ENCODE data around the gene DNAI7. TPM values are rescaled to one million over a fixed set of nuclear protein-coding genes. Genes with fewer than 3 reads are reported as not detected.

DNAI7 gene
- total RNA-seq, 1 experiment from 2014 or later: 0.52 TPM

GRCh38 chr12:25124493-25124892 lies 70.5 kb downstream of the DNAI7 start:
- ChIA-PET RAD21 (ENCODE audit: low non-redundant PET in 1 of 2, low total read pairs in 2 of 2, uncharacterized antibody in 2 of 2, unreplicated experiment in 2 of 2) (no interaction called here), POLR2A (no interaction called here), CTCF (interaction anchor here (1.0 kb wide), 1 partner anchor 133 kb away, joined by 4 read pairs; no protein-coding TSS in a partner anchor)
- Histone ChIP-seq H3K27me3 (ENCODE audit: insufficient read depth, low read length) (no peaks in the 10 kb centered on the region), H3K4me3 (replicated peaks in 1 of 2; ENCODE audit: low read depth in 1 of 2, low read length in 2 of 2) (no peak overlapping the region), H3K9ac (ENCODE audit: low read length) (no peak overlapping the region), H3K27ac (ENCODE audit: low read depth, low read length) (no peak overlapping the region), H4K20me1 (ENCODE audit: insufficient read depth) (no peaks in the 10 kb centered on the region), H3K79me2 (ENCODE audit: insufficient read depth, low read length) (no peaks in the 10 kb centered on the region), H3K9me3 (ENCODE audit: control insufficient read depth in 1 of 2, insufficient read depth in 1 of 2, low read depth in 1 of 2, low read length in 2 of 2) (no peaks in the 10 kb centered on the region), H3K4me2 (ENCODE audit: low read length) (no peak overlapping the region), H3K4me1 (ENCODE audit: control insufficient read depth in 1 of 2, insufficient read depth in 2 of 2, low read length in 2 of 2) (no peaks in the 10 kb centered on the region), H3K9me2 (ENCODE audit: insufficient read depth) (no peaks in the 10 kb centered on the region), H2AFZ (ENCODE audit: low read depth, low read length, poor library complexity, severe bottlenecking) (no peak overlapping the region), H3K36me3 (ENCODE audit: control insufficient read depth in 1 of 2, insufficient read depth in 2 of 2, low read length in 2 of 2) (no peaks in the 10 kb centered on the region)
- BruUV-seq (replicated peaks): no TSS peak
- intact Hi-C loops (cut with micrococcal nuclease): loop anchor here (10.0 kb wide), 1 partner anchor 1920 kb away; no protein-coding TSS in a partner anchor
- no peak for ATAC-seq
- DNase-seq (ENCODE audit: low read depth, low spot score): no peak
- TF ChIP-seq EZH2 (IDR thresholded peaks at IDR 0.05): no peak
- no peak for TF ChIP-seq RAD21 (IDR thresholded peaks at IDR 0.05; ENCODE audit: low read depth)
- TF ChIP-seq REST (IDR thresholded peaks at IDR 0.05; ENCODE audit: low read depth): no peak

GRCh38 chr12:25123126-25123525 lies 71.8 kb downstream of the DNAI7 start:
- H3K36me3 ChIP-seq (ENCODE audit: control insufficient read depth in 1 of 2, insufficient read depth in 2 of 2, low read length in 2 of 2): no peaks in the 10 kb centered on the region
- H3K79me2 ChIP-seq (ENCODE audit: insufficient read depth, low read length): no peaks in the 10 kb centered on the region
- H3K4me2 ChIP-seq (ENCODE audit: low read length): no peak overlapping the region
- no peaks in the 10 kb centered on the region for H4K20me1 ChIP-seq (ENCODE audit: insufficient read depth)
- no peaks in the 10 kb centered on the region for H3K9me3 ChIP-seq (ENCODE audit: control insufficient read depth in 1 of 2, insufficient read depth in 1 of 2, low read depth in 1 of 2, low read length in 2 of 2)
- DNase-seq (ENCODE audit: low read depth, low spot score) (no peak), ATAC-seq (no peak)
- intact Hi-C loops (cut with micrococcal nuclease): loop anchor here (10.0 kb wide), 1 partner anchor 1918 kb away; no protein-coding TSS in a partner anchor
- POLR2A ChIA-PET: no interaction called here
- no peak overlapping the region for H3K4me3 ChIP-seq (replicated peaks in 1 of 2; ENCODE audit: low read depth in 1 of 2, low read length in 2 of 2)
- no peaks in the 10 kb centered on the region for H3K27me3 ChIP-seq (ENCODE audit: insufficient read depth, low read length)
- CTCF ChIA-PET: no interaction called here
- no peak overlapping the region for H3K27ac ChIP-seq (ENCODE audit: low read depth, low read length)
- H3K9ac ChIP-seq (ENCODE audit: low read length): no peak overlapping the region
- H2AFZ ChIP-seq (ENCODE audit: low read depth, low read length, poor library complexity, severe bottlenecking): no peak overlapping the region
- RAD21 ChIA-PET (ENCODE audit: low non-redundant PET in 1 of 2, low total read pairs in 2 of 2, uncharacterized antibody in 2 of 2, unreplicated experiment in 2 of 2): no interaction called here
- no peaks in the 10 kb centered on the region for H3K4me1 ChIP-seq (ENCODE audit: control insufficient read depth in 1 of 2, insufficient read depth in 2 of 2, low read length in 2 of 2)
- no peaks in the 10 kb centered on the region for H3K9me2 ChIP-seq (ENCODE audit: insufficient read depth)
- BruUV-seq (replicated peaks): no TSS peak
- TF ChIP-seq EZH2 (IDR thresholded peaks at IDR 0.05) (no peak), POLR2A (IDR thresholded peaks at IDR 0.05; ENCODE audit: borderline replicate concordance, extremely low read depth, insufficient read depth, insufficient read length) (no peak), RAD21 (IDR thresholded peaks at IDR 0.05; ENCODE audit: low read depth) (no peak), CBX3 (IDR thresholded peaks at IDR 0.05; ENCODE audit: low read depth) (no peak), EZH2phosphoT487 (IDR thresholded peaks at IDR 0.05; ENCODE audit: borderline replicate concordance) (no peak), ZBTB33 (IDR thresholded peaks at IDR 0.05; ENCODE audit: extremely low read depth, insufficient replicate concordance, low read length) (no peak), JUND (IDR thresholded peaks at IDR 0.05) (no peak), CEBPB (IDR thresholded peaks at IDR 0.05; ENCODE audit: low read depth) (no peak), SP1 (IDR thresholded peaks at IDR 0.05; ENCODE audit: low read depth) (no peak), TCF7L2 (IDR thresholded peaks at IDR 0.05; ENCODE audit: borderline replicate concordance, extremely low read depth, insufficient read depth, insufficient read length) (no peak), SIN3A (IDR thresholded peaks at IDR 0.05; ENCODE audit: low read depth) (no peak), EGR1 (IDR thresholded peaks at IDR 0.05; ENCODE audit: low read depth) (no peak), FOSL1 (IDR thresholded peaks at IDR 0.05; ENCODE audit: low read depth) (no peak), YY1 (IDR thresholded peaks at IDR 0.05; ENCODE audit: extremely low read depth, insufficient replicate concordance, low read depth, low read length) (no peak), POLR2AphosphoS5 (IDR thresholded peaks at IDR 0.05; ENCODE audit: low read depth, low read length) (no peak)

Measured in HCT116 (cell line).